SH-SY5Y (cell line): ENCODE results near the gene TMEM135.

ENCODE experiments used
- GATA2 ChIP-seq: IDR thresholded peaks from 2 replicates; pipeline ENCODE4 v1.6.1; 2011; ENCODE audit warnings: mild to moderate bottlenecking, low read depth, low read length
- GATA3 ChIP-seq: IDR thresholded peaks from 2 replicates; pipeline ENCODE4 v1.6.1; 2011; ENCODE audit warnings: low read depth, mild to moderate bottlenecking, low read length, moderate library complexity

The TMEM135 gene

GRCh38 chr11:87037450-87038234, at the start of gene TMEM135:
Gene TMEM135, plus strand, starts transcription at chr11:87037934. Its CDS starts 112 bp downstream, at chr11:87038046.
- TF ChIP-seq GATA3 (no peak), GATA2 (no peak)

- no peak for TF ChIP-seq GATA3
- TF ChIP-seq GATA2, result no peak
These were observed 49.3 kb upstream of the TMEM135 start for GRCh38 chr11:86988351-86988881.

GRCh38 chr11:86990031-86990430, 47.7 kb upstream of the TMEM135 start:
- no peak for TF ChIP-seq GATA2
- TF ChIP-seq GATA3, result no peak

- TF ChIP-seq GATA3, result no peak
- no peak for TF ChIP-seq GATA2
These were observed 47.2 kb upstream of the TMEM135 start for GRCh38 chr11:86990515-86990914.

GRCh38 chr11:86991341-86991740, 46.4 kb upstream of the TMEM135 start:
- TF ChIP-seq GATA3, result no peak
- no peak for TF ChIP-seq GATA2

- TF ChIP-seq GATA2 (no peak), GATA3 (no peak)
These were observed 44.7 kb upstream of the TMEM135 start for GRCh38 chr11:86993031-86993430.

GRCh38 chr11:86996953-86997570, 40.7 kb upstream of the TMEM135 start:
- no peak for TF ChIP-seq GATA3
- no peak for TF ChIP-seq GATA2

- TF ChIP-seq GATA3 (no peak), GATA2 (no peak)
These were observed 38.3 kb upstream of the TMEM135 start for GRCh38 chr11:86999388-86999787.

GRCh38 chr11:86999859-87000753, 37.6 kb upstream of the TMEM135 start:
- TF ChIP-seq GATA3, result peak; percentile 19; the same call in 1 of the 2 replicates
- TF ChIP-seq GATA2, result peak; percentile 80

GRCh38 chr11:87002918-87003317, 34.8 kb upstream of the TMEM135 start:
- TF ChIP-seq GATA2, result no peak

- TF ChIP-seq GATA2, result no peak
These were observed 32.2 kb upstream of the TMEM135 start for GRCh38 chr11:87005569-87005921.

- TF ChIP-seq GATA2 (no peak), GATA3 (no peak)
These were observed 31.7 kb upstream of the TMEM135 start for GRCh38 chr11:87006035-87006434.

- TF ChIP-seq GATA3 (no peak), GATA2 (no peak)
These were observed 29.8 kb upstream of the TMEM135 start for GRCh38 chr11:87007963-87008362.

GRCh38 chr11:87012089-87012488, 25.6 kb upstream of the TMEM135 start:
- TF ChIP-seq GATA2 (no peak), GATA3 (no peak)

GRCh38 chr11:87012673-87013072, 25.1 kb upstream of the TMEM135 start:
- TF ChIP-seq GATA3, result no peak
- no peak for TF ChIP-seq GATA2
